K562 treated with DMSO at 1 percent for 48 hours (cell line): ENCODE measurements around the gene CCDC57. TPM values are rescaled to one million over a fixed set of nuclear protein-coding genes. Genes with fewer than 3 reads are reported as not detected.

Experiments
- total RNA-seq: library from RNA; unstranded; fragments of 300-600 nt; gene quantifications from 2 replicates; pipeline ENCODE4 v1.2.3, GENCODE V29; 2022; ENCODE audit warnings: low replicate concordance; ENCODE audit errors: extremely low read depth

The CCDC57 gene, protein sequence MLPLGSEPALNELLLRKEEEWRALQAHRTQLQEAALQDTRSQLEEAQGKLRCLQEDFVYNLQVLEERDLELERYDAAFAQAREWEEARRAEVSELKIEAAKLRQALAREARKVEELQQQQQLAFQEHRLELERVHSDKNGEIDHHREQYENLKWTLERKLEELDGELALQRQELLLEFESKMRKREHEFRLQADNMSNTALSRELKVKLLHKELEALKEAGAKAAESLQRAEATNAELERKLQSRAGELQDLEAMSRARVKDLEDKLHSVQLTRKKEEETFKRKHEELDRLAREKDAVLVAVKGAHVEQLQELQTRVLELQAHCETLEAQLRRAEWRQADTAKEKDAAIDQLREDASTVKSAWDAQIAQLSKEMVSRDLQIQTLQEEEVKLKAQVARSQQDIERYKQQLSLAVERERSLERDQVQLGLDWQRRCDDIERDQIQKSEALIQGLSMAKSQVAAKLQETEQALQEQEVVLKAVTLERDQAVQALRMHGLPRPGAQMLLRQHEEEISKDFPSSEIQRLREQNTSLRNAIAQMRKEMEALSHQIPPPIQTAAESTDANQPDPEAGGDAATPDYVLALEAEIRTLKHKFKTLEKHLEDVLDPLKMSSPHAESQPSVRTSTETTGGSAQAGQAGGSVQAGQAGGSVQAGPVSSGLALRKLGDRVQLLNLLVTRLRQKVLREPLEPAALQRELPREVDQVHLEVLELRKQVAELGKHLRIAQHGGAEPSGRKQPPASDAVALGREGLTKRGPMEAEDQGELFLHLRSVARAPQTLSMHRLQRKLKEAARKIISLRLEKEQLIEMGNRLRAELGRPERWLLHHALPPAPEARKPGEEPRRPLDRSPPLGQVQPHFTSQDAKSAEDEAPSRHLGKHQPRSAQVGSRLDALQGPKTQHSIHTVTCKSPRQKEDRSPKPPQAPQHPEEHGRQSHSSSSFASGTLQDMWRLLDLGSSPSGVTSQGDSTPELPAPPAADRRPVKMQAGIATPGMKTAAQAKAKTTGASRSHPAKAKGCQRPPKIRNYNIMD
- total RNA-seq = not detected in 2 replicates

GRCh38 chr17:82212331-82213250 lies at the start of gene CCDC57:
Gene CCDC57 (minus strand): TSS chr17:82212842. CDS start chr17:82201944, 10,898 bp downstream.

DNA sequence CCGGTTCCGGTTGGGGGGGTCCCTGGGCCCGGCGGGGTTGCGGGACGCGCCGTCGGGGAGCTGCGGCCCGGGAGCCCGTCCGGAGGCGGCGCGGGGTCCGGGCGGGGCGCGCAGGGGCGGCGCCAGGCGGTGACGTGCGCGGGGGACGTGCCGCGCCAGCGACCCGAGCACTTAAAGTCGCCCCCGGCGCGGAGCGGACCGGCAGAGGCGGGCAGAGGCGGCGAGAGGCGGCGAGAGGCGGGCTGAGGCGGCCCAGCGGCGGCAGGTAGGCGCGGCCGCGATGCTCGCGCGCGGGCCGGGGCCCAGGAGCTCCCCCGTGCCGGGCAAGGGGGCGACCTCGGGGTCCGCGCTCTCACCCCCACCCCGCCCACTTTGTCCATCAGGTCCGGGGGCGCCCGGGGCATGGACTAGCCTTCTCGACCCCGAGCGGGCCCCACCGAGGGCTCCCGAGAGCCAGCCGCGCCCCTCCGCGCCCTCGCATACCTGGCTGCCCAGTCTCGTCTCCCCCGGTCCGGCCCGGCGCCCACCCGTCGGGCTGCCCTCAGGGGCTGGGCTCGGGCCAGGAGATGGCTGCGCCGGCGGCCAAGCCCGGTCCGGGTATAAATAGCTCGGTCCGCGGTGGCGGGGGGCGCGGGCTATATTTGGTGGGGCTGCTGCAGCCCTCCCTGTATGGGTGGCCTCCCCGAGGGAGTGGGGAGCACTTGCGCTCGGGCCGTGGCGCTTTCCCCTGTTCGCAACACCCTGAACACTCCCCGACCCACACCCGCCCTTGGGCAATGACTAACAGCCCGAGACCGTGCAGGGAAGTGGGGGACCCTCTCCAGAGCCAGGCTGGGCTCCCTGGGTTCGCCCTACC lies 16.4 kb upstream of the CCDC57 start, which contains the start of gene SLC16A3:
TSS of gene SLC16A3 (plus strand) at position 201 of the 856 bp plus-strand sequence. CDS start 6,967 bp downstream, outside the sequence.

DNA sequence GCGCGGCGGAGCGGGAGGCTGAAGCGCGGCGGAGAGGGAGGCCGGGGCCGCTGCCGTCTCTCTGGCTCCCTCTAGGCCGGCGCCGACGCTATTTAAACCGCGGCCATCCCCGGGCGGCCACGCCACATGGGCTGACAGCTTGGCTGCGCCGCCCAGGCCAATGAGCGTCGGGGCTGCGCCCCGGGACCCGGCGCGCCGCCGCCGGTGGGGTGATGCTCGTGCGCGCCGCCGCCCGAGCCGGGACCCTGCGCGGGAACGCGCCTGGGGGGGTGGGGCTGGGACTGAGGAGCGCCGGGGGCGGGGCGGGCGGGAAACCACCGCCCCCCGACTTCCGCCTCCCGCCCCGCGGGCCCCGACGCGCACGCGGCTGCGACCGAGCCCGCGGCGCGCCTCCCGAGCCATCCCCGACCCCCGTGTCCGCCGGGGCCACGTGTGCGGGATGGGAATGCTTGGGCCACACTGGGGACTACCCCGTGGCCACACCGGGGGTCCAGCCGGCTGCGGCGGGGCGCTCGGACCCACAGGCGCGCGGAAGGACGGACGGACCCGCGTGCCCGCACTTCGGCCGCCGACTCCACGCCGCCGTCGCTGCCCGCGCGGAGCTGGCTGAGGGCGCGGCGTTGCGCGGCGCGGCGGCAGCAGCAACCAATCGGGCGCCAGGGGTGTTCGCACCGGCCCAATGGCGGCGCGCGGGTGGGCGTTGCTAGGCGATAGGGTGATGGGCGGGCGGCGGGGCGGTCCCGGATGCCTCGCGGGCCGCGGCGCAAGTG lies 114.3 kb downstream of the CCDC57 start, which contains the start of gene FASN:
TSS of gene FASN (minus strand) at position 68 of the 770 bp plus-strand sequence. CDS start 1,791 bp downstream, outside the sequence.

DNA sequence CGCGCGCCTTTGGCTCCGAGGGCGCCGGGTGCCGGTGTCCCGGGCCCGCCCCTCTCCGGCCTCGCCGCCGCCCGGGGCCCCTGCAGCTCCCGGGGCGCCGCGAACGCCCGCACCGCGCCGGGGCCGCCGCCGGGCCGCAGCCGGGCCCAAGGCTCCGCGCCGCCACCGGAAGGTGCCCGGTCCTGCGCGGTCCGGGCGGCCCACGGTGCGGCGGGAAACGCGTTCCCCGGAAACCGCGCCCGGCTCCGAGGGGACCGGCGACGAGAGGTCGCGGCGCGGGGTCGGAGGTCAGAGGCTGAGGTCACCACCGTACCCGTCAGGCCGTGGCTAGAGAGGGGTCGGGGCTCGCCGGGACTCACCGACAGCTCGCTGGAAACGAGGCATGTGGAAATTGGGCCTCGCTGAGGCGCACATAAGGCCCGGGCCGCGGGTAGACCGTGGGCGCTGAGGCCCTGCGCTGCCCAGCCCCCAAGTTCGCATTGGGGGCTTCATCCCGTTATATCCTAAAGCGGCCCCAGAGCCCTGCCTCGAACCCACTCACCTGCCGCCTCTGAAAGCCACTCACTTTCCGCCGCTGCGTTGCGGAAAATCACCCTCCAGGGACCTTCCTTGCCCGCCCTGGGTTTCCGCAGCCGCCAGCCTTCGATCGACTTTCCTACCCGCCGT lies 146.9 kb downstream of the CCDC57 start, which contains the start of gene DUS1L:
TSS of gene DUS1L (minus strand) at position 167 of the 666 bp plus-strand sequence. CDS start 745 bp downstream, outside the sequence.

DNA sequence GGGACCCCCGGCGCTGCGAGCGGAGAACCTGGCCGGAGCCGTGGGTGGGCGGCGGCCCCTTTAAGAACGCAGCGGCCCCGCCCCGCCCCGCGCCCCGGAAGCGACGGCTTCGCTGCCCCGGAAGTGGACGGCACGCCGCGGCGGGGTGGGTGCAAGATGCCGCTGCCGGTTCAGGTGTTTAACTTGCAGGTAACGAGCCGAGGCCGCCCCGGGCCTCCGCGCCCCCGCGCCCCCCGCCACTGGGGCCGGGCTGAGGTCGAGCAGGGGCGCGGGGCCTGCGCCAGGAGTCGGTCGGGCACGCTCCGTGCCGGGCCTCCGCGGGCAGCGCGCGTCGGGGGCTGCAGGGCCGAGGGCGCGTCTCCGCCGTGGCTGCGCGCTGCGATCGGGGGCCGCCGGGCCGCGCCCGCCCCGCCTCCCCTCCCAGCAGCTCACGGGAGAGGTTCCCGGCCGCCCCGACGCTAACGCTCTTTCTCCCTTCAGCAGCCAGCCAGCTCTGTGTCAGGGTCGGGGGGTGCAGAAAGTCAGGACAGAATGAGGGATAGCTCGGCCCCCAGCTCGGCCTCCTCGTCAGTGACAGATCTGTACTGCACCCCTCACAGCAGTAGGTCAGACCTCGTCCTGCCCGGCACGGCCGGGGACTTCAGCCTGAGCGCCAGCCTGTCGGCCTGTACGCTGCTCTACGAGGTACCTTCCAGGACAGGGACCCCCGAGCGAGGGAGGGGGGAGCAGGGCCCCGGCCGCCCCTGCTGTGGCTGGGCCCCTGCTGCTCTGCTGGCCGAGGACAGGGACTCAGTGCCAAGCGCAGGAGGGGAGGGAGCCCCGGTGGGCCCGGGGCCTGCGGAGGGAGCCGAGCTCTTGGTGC lies 160.6 kb downstream of the CCDC57 start, which contains the start of the genes GPS1 and RFNG:
TSS of gene GPS1 (plus strand) at position 123 of the 862 bp plus-strand sequence. CDS start at position 157, 34 bp downstream.
TSS of gene RFNG (minus strand) at position 36 of the 862 bp plus-strand sequence. CDS start 45 bp downstream, outside the sequence.

Other genes starting within 250 kb of the CCDC57 start
- gene ASPSCR1, start 235.2 kb downstream of the CCDC57 start, total RNA-seq = not detected in 2 replicates
- not detected in 2 replicates for gene CENPX, start 190.0 kb downstream of the CCDC57 start, total RNA-seq
- not detected in 2 replicates for gene LRRC45, start 189.5 kb downstream of the CCDC57 start, total RNA-seq
- gene RAC3, start 181.2 kb downstream of the CCDC57 start, total RNA-seq = not detected in 2 replicates
- not detected in 2 replicates for gene DCXR, start 175.1 kb downstream of the CCDC57 start, total RNA-seq
- not detected in 2 replicates for gene RFNG, start 161.0 kb downstream of the CCDC57 start, total RNA-seq
- gene GPS1, start 160.9 kb downstream of the CCDC57 start, total RNA-seq = 331 TPM in 1 of 2 replicates, not detected in the other
- gene DUS1L, start 147.0 kb downstream of the CCDC57 start, total RNA-seq = not detected in 2 replicates
- gene FASN, start 114.6 kb downstream of the CCDC57 start, total RNA-seq = 80.4 TPM in 1 of 2 replicates, not detected in the other
- not detected in 2 replicates for gene SLC16A3, start 16.2 kb upstream of the CCDC57 start, total RNA-seq
- 111 TPM in 1 of 2 replicates, not detected in the other for gene CSNK1D, start 60.9 kb upstream of the CCDC57 start, total RNA-seq
- gene CD7, start 104.8 kb upstream of the CCDC57 start, total RNA-seq = not detected in 2 replicates
- gene SECTM1, start 120.9 kb upstream of the CCDC57 start, total RNA-seq = not detected in 2 replicates
- not detected in 2 replicates for gene TEX19, start 146.4 kb upstream of the CCDC57 start, total RNA-seq
- not detected in 2 replicates for gene UTS2R, start 158.9 kb upstream of the CCDC57 start, total RNA-seq
- gene HEXD, start 205.5 kb upstream of the CCDC57 start, total RNA-seq = not detected in 2 replicates
- gene OGFOD3, start 205.7 kb upstream of the CCDC57 start, total RNA-seq = not detected in 2 replicates
- gene CYBC1, start 237.9 kb upstream of the CCDC57 start, total RNA-seq = 472 TPM in 1 of 2 replicates, not detected in the other
- gene NARF, start 245.9 kb upstream of the CCDC57 start, total RNA-seq = 1,021 TPM in 1 of 2 replicates, not detected in the other